Endothelial cell of umbilical vein (primary cell): Measurements from ENCODE around the gene AP4S1.

Source experiments
- CTCF ChIP-seq, 2 donors: IDR thresholded peaks; 1 replicate in 1 of 2; 2 replicates in 1 of 2; pipeline ENCODE4 v1.5.1; 2011; ENCODE audit warnings: low read length in 2 of 2, mild to moderate bottlenecking in 2 of 2, moderate library complexity in 2 of 2, control low read depth in 1 of 2, inconsistent platforms in 1 of 2, low read depth in 1 of 2; ENCODE audit not compliant: insufficient read depth in 1 of 2; ENCODE audit errors: extremely low read depth in 1 of 2
- POLR2AphosphoS5 ChIP-seq: IDR thresholded peaks from 2 replicates; pipeline ENCODE4 v1.6.1; 2012; ENCODE audit warnings: low read depth, mild to moderate bottlenecking, control low read depth, low read length, moderate library complexity; ENCODE audit not compliant: insufficient read depth

GRCh38 chr14:31113794-31114193, 88.3 kb downstream of the AP4S1 start:
- TF ChIP-seq CTCF (IDR thresholded peaks at IDR 0.05; ENCODE audit: extremely low read depth in 1 of 2, insufficient read depth in 1 of 2, low read depth in 1 of 2, low read length in 2 of 2) (no peak), POLR2AphosphoS5 (no peak)
